Hippocampal formation (tissue), 2 donors: ENCODE data around the gene PLXNA2.

Experiments used
- DNase-seq, 2 donors: peaks; one replicate each; lab custom pipeline; 2025; lab: John Stamatoyannopoulos, UW

Gene PLXNA2

DNA sequence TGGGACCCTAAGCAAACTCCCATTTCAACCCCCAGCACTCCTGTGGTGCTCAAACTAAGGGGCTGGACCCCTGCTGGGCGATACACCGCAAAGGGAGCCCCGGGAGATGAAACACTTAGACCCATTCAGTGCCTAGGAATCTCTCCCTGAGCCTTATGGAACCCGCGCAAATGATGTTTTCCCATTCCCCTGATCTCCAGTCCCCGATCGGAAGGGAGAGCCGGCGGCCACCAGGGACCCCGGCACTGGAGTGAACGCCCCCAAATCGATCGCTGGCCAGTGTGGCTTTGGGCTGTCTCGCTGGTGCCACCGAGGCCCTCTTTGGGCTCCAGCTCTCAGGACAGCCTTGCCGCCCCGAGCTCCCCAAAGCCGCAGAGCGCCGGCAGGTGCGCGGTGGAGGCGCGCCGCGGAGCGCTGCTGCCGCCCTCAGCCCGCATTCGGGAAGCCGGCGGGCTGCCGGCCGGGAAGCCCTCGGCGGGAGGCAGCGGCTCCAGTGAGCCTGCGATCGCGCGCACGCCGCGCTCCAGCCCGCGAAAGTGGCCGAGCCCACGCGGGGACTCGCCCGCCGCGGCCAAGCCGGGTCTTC lies 1.1 kb downstream of the PLXNA2 start:
- no peak for DNase-seq

- no peak for DNase-seq
Measured at GRCh38 chr1:208242146-208242545, 2.0 kb downstream of the PLXNA2 start.

DNA sequence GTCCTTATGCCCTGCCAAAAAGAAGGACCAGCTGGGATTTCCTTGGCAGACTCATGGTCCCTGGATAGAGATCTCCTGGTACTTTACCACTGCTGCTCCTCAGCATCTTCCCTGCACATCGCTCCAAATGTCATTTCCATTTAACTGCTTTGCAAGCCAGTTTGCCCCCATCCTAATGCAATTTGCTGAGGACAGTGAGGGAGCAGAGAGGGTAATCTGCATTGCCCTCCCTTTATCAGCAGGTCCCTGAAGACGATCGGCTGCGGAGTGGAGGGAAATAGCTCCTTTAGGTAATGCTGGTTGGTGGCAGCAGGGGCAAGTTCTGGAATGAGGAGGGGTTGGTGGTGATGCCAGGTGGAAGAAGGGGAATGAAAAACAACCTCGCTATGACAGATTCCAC lies 2.7 kb downstream of the PLXNA2 start:
- DNase-seq = no peak

DNA sequence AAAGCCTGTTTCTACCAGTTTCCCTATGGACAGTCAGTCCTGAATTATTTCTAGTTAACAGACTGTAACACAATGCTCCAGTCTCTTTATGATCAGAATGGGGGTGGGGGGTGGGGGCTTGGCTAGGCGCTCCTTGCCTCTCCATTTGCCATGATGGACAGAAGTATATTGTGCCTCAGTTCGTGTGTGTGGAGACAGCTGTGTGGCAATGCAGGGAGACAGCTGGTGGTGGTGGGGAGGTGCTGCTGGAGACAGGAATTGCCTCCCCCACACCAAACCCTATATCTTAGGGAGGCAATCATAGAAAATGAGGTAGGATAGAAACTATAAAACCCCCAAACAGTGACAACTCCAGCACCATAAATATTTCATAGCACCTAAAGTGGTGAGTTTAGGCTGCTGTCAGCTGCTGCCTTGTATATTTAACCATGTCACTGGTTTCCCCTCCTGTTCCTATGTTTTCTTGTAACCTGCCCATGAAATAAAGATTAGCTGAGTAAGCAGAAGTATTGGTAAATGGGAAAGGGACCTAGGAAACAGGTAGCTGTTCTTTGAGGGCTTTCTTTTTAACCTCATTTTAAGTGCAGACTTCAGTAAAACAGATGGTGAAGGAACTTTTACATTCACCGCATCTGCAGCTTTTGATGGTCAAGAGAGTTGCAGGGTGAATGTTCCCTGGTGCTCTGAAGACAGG lies 3.4 kb downstream of the PLXNA2 start:
- no peak for DNase-seq

- no peak for DNase-seq
Measured at GRCh38 chr1:208239473-208240381, 4.5 kb downstream of the PLXNA2 start.

- DNase-seq = peak in 1 of 2 donors; percentile 70
Measured at GRCh38 chr1:208238710-208239472, 5.3 kb downstream of the PLXNA2 start.

- DNase-seq = no peak
Measured at GRCh38 chr1:208237241-208237640, 6.9 kb downstream of the PLXNA2 start.

DNA sequence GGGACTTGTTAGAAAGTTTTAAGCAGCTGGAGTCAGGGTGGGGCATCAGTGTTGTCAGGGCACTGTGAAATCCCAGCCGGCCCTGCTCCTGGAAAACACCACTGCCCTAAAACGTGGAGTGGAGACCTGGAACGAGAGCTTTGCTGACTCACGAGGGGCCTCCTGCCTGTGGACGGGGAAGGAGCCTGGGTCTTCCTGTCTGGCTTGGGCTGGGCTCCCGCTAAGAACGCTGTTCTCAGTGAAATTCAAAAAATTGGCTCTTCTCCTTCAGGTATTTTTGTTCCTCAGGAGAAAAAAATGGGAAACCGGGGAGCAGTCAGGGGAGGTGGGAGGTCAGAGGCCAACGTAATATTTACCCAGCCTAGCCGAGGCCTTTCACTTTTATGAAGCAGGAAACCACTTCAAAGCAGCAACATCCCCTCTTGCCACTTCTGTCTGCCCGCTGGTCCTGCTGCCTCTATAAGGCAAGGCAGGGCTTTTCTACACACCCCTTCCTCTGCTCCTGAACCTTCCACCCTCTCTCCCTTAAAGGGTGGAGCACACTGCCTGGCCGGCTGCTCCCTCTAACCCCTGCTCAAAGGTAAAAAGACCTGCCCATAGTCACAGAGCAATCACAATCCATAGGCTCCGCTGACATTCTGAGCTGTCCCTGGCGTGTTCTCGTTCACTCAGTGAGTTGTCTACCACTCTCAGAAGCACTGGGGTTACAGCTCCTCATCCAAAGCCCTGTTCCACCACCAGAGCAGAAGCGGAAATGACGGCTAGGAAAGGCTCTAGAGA lies 8.0 kb downstream of the PLXNA2 start:
- no peak for DNase-seq

- DNase-seq = no peak
Measured at GRCh38 chr1:208235356-208235981, 8.7 kb downstream of the PLXNA2 start.

GRCh38 chr1:208234721-208235120 lies 9.5 kb downstream of the PLXNA2 start:
- DNase-seq = no peak

DNA sequence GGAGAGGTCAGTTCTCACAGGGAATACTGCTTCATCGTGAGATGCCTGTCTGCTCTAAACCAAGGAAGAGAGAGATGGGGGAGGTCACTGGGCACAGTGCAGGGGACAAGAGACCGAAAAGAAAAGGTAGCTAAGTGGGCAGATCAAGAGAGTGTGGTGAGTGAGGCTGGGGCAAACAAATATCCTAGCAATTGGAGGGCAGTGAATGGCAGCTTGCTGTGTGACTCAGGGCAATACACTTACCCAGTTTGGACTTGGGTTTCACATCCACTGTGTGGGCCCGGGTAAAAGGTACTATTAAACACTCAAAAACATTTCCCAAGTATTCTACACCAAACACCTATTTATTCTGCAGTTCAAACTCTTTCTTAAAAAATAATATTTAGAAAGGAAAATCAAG lies 10.2 kb downstream of the PLXNA2 start:
- DNase-seq = no peak

DNA sequence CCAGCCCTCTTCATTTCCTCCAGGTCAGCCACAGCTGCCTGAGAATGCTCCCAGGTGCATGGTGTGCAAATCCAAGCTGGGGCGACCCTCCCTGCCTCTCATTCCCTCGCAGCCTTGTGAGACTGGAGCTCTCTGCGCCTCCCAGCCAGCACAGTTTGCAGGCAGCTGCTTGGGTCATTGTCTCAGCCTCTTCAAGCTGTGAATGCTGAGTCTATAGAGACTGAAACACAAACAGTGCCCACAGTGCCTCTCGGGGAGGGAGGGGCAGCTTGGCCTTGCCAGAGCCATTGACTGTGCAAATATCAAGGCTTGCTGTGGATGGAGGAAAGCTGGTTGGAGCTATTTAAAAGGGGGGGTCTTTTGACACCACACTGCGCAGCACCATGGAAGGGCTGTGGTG lies 10.6 kb downstream of the PLXNA2 start:
- DNase-seq = peak; percentile 44 to 54

DNA sequence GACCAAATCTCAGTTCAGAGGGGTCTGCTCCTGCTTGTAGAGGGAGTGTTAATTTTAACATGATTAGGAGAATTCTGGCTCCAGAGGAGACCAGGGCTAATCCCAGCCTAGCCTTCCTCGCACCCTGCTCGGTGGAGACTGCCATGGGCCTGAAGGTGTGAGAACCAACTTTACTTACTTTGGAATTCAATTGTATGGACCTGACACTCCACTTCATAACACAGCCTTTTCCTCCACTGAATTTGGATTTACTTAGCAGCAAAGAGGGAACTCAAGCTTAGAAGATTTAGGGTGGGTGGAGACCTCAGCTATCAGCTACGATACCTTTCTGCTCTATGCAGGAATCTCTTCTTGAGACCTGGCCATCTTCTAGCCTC lies 11.5 kb downstream of the PLXNA2 start:
- no peak for DNase-seq

- no peak for DNase-seq
Measured at GRCh38 chr1:208231881-208232661, 12.1 kb downstream of the PLXNA2 start.

GRCh38 chr1:208230668-208231529 lies 13.3 kb downstream of the PLXNA2 start:
- DNase-seq = no peak

- DNase-seq = no peak
Measured at GRCh38 chr1:208228550-208228949, 15.6 kb downstream of the PLXNA2 start.

DNA sequence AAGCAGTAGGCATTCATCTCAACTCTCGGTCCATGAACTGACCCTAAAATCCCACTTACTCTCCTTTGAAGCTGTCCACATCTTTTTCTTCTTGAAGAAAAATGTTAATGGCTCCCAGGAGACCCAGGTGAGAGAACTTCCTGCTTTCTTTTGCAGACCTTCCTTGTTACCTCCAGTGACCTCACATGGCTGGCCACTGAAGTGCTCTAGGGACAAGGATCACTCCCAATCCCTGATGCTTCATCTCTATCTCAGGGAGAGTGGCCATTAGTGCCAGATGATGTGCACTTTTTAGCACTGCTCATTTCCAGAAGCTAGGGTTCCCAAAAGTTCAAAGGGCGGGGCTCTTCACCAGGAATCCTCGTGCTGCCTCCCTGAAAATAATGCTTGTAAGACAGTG lies 16.2 kb downstream of the PLXNA2 start:
- DNase-seq = no peak

GRCh38 chr1:208227366-208227765 lies 16.8 kb downstream of the PLXNA2 start:
- no peak for DNase-seq
